ENCODE data around the gene RSAD1.
"Not testable (repeated sequence)": the region's sequence is repeated elsewhere in the genome, so short reads cannot be mapped to it uniquely, and the experiment has no call there.

Gene RSAD1

DNA sequence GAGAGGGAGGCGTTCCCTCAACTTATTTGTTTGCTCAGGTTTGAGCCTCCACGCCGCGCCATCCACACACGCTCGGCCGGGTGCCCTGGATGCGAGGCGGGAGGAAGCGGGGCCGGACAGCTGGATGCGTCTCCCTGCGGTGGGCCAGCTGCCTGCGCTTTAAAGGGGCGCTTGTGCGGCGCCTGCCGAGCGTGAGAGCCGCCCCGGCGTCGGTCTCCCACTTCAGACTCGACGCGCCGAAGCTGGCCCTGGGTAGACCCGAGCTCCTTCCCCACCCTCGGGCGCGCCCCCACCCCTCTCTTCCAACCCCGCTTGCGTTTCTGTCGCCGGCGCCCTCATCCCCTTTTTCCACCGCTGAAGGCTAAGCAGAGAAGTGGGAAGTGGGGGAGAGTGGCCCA, 9.5 kb upstream of the RSAD1 start:
- peaks cover 4% of the 10 kb centered on the region for H3K36me3 ChIP-seq (ENCODE audit: control insufficient read depth, insufficient read depth, low read length)
- H3K9me3 ChIP-seq (ENCODE audit: control insufficient read depth, insufficient read depth, low read length): no peaks in the 10 kb centered on the region
- H3K4me3 ChIP-seq (ENCODE audit: low read depth, low read length): peak overlapping the region; percentile 49
- peaks cover 4% of the 10 kb centered on the region for H3K4me1 ChIP-seq (ENCODE audit: control insufficient read depth, insufficient read depth, low read length)
- no peak overlapping the region for H3K9ac ChIP-seq (ENCODE audit: low read depth, low read length)
- peaks cover 20% of the 10 kb centered on the region for H3K27me3 ChIP-seq (ENCODE audit: control insufficient read depth, insufficient read depth, low read length)

DNA sequence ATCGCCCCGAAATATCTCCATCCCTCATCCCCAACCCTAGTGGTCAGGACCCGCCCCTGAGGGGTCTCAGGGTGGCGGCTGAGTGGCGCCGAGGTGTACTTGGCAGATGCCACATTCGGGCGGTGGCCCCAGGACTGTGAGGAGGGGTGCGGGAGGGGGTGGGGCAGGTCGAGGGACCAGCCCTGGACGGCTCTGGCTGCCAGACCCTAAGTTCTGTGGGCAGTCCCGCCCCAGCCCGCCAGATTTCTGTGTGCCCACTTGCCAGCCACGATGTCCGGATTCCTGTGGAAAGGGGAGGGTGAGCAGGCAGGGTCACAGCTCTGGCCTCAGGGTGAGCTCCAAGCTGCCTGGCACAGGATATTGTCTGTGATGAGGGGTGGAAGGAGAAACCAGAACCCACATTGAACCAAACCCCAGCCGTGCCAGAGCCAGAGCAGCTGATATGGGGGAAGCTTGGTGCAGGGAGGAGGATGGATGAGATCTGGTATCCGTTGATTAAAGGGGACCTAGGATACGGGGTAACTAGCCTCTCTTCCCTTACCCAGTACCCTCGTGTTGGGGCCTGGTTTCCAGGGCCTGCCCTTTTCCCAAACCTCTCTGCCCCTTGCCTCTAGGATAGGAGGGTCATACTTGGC, 8.9 kb upstream of the RSAD1 start:
- H3K9ac ChIP-seq (ENCODE audit: low read depth, low read length): no peak overlapping the region
- H3K36me3 ChIP-seq (ENCODE audit: control insufficient read depth, insufficient read depth, low read length): peaks cover 4% of the 10 kb centered on the region
- H3K4me3 ChIP-seq (ENCODE audit: low read depth, low read length): peak overlapping the region; percentile 49
- H3K4me1 ChIP-seq (ENCODE audit: control insufficient read depth, insufficient read depth, low read length): peaks cover 4% of the 10 kb centered on the region
- H3K9me3 ChIP-seq (ENCODE audit: control insufficient read depth, insufficient read depth, low read length): no peaks in the 10 kb centered on the region
- H3K27me3 ChIP-seq (ENCODE audit: control insufficient read depth, insufficient read depth, low read length): peaks cover 22% of the 10 kb centered on the region

DNA sequence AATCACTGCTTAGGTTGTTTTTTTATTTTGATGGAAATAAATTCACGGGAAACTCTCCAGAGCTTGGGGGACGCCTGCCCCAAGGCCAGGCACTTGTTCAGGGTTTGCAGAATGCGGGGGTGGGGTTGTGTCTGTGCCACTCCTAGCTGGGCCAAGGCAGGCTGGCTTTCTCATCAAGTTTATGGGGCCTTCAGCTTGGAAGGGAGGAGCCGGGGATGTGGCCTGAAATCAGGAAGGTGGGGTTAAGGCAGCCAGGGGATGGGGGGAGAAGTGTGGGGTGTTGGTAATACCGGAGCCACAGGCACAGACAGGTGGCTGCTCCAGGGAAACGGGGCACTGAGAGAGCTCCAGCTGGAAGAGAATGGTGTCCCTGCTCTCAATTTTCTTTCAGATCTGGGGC, 8.2 kb upstream of the RSAD1 start:
- no peak overlapping the region for H3K9ac ChIP-seq (ENCODE audit: low read depth, low read length)
- H3K4me1 ChIP-seq (ENCODE audit: control insufficient read depth, insufficient read depth, low read length): peaks cover 4% of the 10 kb centered on the region
- H3K36me3 ChIP-seq (ENCODE audit: control insufficient read depth, insufficient read depth, low read length): peaks cover 4% of the 10 kb centered on the region
- peaks cover 24% of the 10 kb centered on the region for H3K27me3 ChIP-seq (ENCODE audit: control insufficient read depth, insufficient read depth, low read length)
- no peak overlapping the region for H3K4me3 ChIP-seq (ENCODE audit: low read depth, low read length)
- no peaks in the 10 kb centered on the region for H3K9me3 ChIP-seq (ENCODE audit: control insufficient read depth, insufficient read depth, low read length)

DNA sequence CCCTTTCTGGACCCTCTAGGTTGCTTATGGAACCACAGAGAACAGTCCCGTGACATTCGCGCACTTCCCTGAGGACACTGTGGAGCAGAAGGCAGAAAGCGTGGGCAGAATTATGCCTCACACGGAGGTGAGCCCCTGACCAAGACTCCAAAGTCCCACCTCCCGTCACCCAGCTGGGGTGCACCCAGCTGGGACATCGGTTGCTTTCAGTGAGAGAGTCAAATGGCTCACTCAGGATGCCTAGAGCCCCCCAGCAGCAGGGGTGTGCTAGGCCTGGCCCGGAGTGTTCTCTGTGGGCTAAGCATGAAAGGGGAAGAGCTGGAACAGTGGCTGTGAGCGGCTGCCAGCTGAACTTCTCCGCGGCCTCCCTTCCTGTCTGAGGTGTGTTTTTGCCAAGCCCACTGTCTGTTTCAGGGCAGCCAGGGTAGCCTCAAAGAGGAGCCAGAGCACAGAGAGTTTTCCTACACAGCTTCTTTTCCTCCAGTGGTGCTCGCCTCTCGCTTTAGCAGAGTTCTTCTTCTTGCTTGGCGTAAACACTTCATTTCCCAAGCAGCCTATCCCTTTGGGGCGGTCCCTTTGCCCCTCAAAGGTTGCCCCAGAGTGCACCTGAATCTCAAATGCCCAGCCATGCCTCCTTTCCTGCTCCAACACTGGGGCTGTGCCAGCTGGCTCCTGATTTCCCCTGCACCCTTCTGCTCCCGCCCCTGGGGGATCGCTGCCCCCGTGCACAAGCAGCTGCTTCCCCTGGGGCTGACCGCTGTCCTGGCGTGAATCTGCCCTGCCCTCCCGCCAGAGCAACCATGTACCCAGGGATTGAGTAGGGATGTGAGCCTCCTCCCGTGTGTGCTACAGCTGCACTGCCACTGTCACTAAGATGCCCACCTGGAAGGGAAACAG, 7.4 kb upstream of the RSAD1 start:
- no peak overlapping the region for H3K9ac ChIP-seq (ENCODE audit: low read depth, low read length)
- H3K36me3 ChIP-seq (ENCODE audit: control insufficient read depth, insufficient read depth, low read length): peaks cover 4% of the 10 kb centered on the region
- H3K4me1 ChIP-seq (ENCODE audit: control insufficient read depth, insufficient read depth, low read length): peaks cover 4% of the 10 kb centered on the region
- H3K4me3 ChIP-seq (ENCODE audit: low read depth, low read length): no peak overlapping the region
- no peaks in the 10 kb centered on the region for H3K9me3 ChIP-seq (ENCODE audit: control insufficient read depth, insufficient read depth, low read length)
- peaks cover 26% of the 10 kb centered on the region for H3K27me3 ChIP-seq (ENCODE audit: control insufficient read depth, insufficient read depth, low read length)

DNA sequence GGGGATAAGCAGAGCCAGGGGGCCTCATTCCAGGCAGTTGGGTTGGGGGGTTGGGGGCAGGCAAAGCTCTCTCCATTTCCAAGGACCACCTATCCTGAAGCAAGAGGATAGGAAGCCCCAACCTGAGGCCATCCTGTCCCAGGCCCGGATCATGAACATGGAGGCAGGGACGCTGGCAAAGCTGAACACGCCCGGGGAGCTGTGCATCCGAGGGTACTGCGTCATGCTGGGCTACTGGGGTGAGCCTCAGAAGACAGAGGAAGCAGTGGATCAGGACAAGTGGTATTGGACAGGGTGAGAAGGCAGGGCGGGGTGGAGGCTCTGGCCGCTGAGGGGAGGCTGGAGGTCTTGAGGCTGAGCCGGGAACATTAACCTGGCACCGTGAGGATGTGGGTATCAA, 6.4 kb upstream of the RSAD1 start:
- peaks cover 4% of the 10 kb centered on the region for H3K36me3 ChIP-seq (ENCODE audit: control insufficient read depth, insufficient read depth, low read length)

DNA sequence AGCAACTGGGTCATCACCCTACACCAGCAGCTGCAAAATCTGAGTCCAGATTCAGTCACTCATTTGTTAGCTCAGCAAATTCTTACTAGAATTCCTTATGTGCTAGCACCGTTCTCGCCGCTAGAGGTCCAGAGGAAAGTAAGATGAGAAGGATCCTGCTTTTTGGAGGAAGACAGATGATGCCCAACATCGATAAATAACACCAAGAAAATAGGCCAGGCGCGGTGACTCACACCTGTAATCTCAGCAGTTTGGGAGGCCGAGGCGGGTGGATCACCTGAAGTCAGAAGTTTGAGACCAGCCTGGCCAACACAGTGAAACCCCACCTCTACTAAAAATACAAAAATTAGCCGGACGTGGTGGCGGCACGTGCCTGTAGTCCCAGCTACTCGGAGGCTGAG, 5.9 kb upstream of the RSAD1 start:
- H3K4me3 ChIP-seq (ENCODE audit: low read depth, low read length); H3K9me3 ChIP-seq (ENCODE audit: control insufficient read depth, insufficient read depth, low read length); H3K36me3 ChIP-seq (ENCODE audit: control insufficient read depth, insufficient read depth, low read length); H3K9ac ChIP-seq (ENCODE audit: low read depth, low read length); H3K4me1 ChIP-seq (ENCODE audit: control insufficient read depth, insufficient read depth, low read length): not testable (repeated sequence)
- H3K27me3 ChIP-seq (ENCODE audit: control insufficient read depth, insufficient read depth, low read length): peaks cover 26% of the 10 kb centered on the region

More for the DNA sequence above, 6.4 kb upstream of the RSAD1 start:
- H3K4me1 ChIP-seq (ENCODE audit: control insufficient read depth, insufficient read depth, low read length): peaks cover 4% of the 10 kb centered on the region
- H3K27me3 ChIP-seq (ENCODE audit: control insufficient read depth, insufficient read depth, low read length): peaks cover 31% of the 10 kb centered on the region
- H3K9me3 ChIP-seq (ENCODE audit: control insufficient read depth, insufficient read depth, low read length): no peaks in the 10 kb centered on the region
- no peak overlapping the region for H3K9ac ChIP-seq (ENCODE audit: low read depth, low read length)
- no peak overlapping the region for H3K4me3 ChIP-seq (ENCODE audit: low read depth, low read length)

DNA sequence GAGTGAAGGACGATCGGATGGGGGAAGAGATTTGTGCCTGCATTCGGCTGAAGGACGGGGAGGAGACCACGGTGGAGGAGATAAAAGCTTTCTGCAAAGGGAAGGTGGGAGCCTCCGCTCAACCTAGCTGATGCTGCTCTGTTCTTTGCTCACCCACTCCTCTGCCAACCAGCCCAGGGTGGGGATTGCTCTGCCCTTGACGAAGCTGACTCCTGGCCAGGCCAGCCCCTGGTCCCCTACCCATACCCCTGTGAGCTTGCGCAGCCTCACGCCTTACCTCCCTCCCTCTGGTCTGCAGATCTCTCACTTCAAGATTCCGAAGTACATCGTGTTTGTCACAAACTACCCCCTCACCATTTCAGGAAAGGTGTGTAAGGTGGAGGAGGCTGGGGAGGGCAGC, 4.8 kb upstream of the RSAD1 start:
- peaks cover 21% of the 10 kb centered on the region for H3K27me3 ChIP-seq (ENCODE audit: control insufficient read depth, insufficient read depth, low read length)
- no peaks in the 10 kb centered on the region for H3K9me3 ChIP-seq (ENCODE audit: control insufficient read depth, insufficient read depth, low read length)
- H3K4me1 ChIP-seq (ENCODE audit: control insufficient read depth, insufficient read depth, low read length): no peaks in the 10 kb centered on the region
- H3K4me3 ChIP-seq (ENCODE audit: low read depth, low read length): no peak overlapping the region
- no peak overlapping the region for H3K9ac ChIP-seq (ENCODE audit: low read depth, low read length)
- peaks cover 4% of the 10 kb centered on the region for H3K36me3 ChIP-seq (ENCODE audit: control insufficient read depth, insufficient read depth, low read length)

DNA sequence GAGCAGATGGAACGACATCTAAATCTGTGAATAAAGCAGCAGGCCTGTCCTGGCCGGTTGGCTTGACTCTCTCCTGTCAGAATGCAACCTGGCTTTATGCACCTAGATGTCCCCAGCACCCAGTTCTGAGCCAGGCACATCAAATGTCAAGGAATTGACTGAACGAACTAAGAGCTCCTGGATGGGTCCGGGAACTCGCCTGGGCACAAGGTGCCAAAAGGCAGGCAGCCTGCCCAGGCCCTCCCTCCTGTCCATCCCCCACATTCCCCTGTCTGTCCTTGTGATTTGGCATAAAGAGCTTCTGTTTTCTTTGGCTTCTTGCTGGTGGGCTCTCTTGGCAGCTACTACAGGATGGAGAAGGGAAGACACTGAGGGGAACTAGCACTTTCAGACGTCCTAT, 4.1 kb upstream of the RSAD1 start:
- Histone ChIP-seq H3K4me1 (ENCODE audit: control insufficient read depth, insufficient read depth, low read length) (no peaks in the 10 kb centered on the region), H3K36me3 (ENCODE audit: control insufficient read depth, insufficient read depth, low read length) (peaks cover 4% of the 10 kb centered on the region), H3K9ac (ENCODE audit: low read depth, low read length) (no peak overlapping the region), H3K9me3 (ENCODE audit: control insufficient read depth, insufficient read depth, low read length) (no peaks in the 10 kb centered on the region), H3K4me3 (ENCODE audit: low read depth, low read length) (no peak overlapping the region), H3K27me3 (ENCODE audit: control insufficient read depth, insufficient read depth, low read length) (peaks cover 17% of the 10 kb centered on the region)

DNA sequence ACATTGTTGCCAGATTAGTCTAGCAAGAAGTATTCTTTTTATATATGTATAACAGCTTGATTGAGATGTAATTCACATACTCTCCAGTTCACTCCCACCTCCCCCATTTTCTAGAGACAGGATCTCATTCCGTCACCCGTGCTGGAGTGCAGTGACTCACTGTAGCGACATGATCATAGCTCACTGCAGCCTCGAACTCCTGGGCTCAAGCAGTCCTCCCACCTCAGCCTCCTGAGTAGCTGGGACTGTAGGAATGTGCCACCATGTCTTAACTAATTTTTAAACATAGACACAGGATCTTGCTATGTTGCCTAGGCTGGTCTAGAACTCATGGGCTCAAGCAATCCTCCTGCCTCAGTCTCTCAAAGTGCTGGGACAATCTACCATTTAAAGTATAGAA, 3.3 kb upstream of the RSAD1 start:
- Histone ChIP-seq H3K9ac (ENCODE audit: low read depth, low read length) (no peak overlapping the region), H3K9me3 (ENCODE audit: control insufficient read depth, insufficient read depth, low read length) (no peaks in the 10 kb centered on the region), H3K36me3 (ENCODE audit: control insufficient read depth, insufficient read depth, low read length) (peaks cover 4% of the 10 kb centered on the region), H3K27me3 (ENCODE audit: control insufficient read depth, insufficient read depth, low read length) (peaks cover 14% of the 10 kb centered on the region), H3K4me3 (ENCODE audit: low read depth, low read length) (no peak overlapping the region), H3K4me1 (ENCODE audit: control insufficient read depth, insufficient read depth, low read length) (no peaks in the 10 kb centered on the region)

DNA sequence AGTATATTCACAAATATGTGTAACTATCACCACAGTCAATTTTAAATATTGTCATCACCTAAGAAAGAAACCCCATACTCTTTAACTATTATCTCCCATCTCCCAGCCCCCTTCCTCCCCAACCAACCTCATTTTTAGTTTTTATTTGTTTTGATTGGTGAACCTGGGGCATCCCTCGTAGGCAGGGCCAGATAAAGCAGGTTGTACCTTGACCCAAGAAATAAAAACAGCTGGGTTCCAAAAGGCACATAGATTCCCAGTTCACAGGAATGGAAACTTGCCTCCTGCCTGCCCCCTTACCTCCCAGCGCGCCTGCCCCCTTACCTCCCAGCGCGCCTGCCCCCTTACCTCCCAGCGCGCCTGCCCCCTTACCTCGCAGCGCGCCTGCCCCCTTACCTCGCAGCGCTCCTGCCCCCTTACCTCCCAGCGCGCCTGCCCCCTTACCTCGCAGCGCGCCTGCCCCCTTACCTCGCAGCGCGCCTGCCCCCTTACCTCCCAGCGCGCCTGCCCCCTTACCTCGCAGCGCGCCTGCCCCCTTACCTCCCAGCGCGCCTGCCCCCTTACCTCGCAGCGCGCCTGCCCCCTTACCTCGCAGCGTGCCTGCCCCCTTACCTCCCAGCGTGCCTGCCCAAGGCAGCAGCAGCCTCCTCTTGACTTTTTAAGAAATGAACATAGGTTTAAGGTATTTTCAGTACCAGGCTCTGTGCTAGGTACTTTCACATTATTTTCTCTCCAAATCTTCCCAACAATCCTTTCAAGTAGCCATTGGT, 2.7 kb upstream of the RSAD1 start:
- peaks cover 14% of the 10 kb centered on the region for H3K27me3 ChIP-seq (ENCODE audit: control insufficient read depth, insufficient read depth, low read length)
- H3K9ac ChIP-seq (ENCODE audit: low read depth, low read length); H3K9me3 ChIP-seq (ENCODE audit: control insufficient read depth, insufficient read depth, low read length); H3K4me3 ChIP-seq (ENCODE audit: low read depth, low read length); H3K36me3 ChIP-seq (ENCODE audit: control insufficient read depth, insufficient read depth, low read length); H3K4me1 ChIP-seq (ENCODE audit: control insufficient read depth, insufficient read depth, low read length): not testable (repeated sequence)

DNA sequence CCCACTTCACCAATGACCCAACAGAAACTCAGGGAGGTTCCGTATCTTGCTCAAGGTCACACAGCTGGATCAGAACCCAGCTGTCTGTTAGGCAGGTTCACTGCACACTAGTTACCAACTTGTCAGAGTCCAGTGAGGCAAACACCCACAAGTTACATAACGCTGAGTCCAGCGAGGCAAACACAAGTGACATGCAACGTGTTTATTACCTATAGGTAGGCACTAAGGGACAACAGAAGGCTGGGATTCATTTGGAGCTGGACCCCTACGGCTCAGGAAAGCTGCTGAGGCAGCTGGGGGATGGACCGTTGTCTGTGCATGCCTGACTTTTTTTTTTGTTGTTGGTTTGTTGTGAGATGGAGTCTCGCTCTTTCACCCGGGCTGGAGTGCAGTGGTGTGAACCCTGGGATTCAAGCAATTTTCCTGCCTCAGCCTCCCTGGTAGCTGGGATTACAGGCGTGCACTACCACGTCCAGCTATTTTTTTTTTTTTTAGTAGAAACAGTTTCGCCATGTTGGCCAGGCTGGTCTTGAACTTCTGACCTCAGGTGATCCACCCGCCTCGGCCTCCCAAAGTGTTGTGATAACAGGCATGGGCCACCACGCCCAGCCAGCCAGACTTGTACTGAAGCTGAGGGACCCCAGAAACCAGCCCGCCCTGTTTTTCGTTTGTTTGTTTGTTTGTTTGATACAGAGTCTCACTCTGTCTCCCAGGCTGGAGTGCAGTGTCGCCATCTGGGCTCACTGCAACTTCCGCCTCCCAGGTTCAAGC, 1.9 kb upstream of the RSAD1 start:
- H3K27me3 ChIP-seq (ENCODE audit: control insufficient read depth, insufficient read depth, low read length): peaks cover 14% of the 10 kb centered on the region
- H3K36me3 ChIP-seq (ENCODE audit: control insufficient read depth, insufficient read depth, low read length): peaks cover 4% of the 10 kb centered on the region
- no peak overlapping the region for H3K4me3 ChIP-seq (ENCODE audit: low read depth, low read length)
- no peak overlapping the region for H3K9ac ChIP-seq (ENCODE audit: low read depth, low read length)
- H3K4me1 ChIP-seq (ENCODE audit: control insufficient read depth, insufficient read depth, low read length): no peaks in the 10 kb centered on the region
- H3K9me3 ChIP-seq (ENCODE audit: control insufficient read depth, insufficient read depth, low read length): no peaks in the 10 kb centered on the region
